Measurements from ENCODE around the gene PACSIN2.

Gene PACSIN2

DNA sequence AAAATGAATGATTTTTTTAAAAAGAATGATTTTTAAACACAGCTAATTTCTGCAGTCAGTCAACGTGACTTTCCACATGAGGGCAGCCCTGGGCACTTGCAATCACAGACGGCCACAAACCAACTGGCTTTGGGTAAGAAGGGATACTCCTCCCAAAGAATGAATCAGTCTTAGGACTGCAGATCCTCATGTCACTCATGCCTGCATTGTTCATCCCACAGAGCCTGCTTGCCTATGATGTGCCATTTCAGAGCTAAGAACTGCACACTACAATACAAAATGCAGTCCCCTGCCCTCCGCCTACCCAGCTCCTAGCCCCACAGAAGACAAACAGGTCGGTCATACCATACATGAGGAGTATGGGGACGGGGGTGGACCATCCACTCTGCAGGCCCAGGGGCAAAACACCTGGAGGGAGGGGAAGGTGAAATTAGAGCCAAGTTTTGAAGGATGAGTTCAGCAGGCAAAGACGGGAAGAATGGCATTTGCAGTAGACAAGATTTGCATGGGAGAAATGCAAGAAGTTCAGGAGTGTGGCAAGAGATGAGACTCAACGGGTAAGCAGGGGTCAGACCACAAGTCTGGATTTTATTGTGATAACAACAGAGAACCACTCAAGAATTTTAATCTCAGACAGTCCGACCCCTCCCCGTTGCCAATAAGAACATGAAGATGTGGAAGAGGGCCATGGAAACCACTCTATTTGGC, 24.7 kb downstream of the PACSIN2 start:
- Histone ChIP-seq H3K27me3 (no peaks in the 10 kb centered on the region), H3K9me3 (no peaks in the 10 kb centered on the region), H3K27ac (peak overlapping the region; percentile 83 to 87), H3K36me3 (no peaks in the 10 kb centered on the region), H3K4me3 (peak overlapping the region in 1 of 2 donors; percentile 25), H3K4me1 (peaks cover 0 to 88% (median 58%) of the 10 kb centered on the region in 4 donors)
- peak in 1 of 2 donors; percentile 76 for DNase-seq
- intact Hi-C loops (cut with DNase I; ENCODE audit: low total_unique reads) = no loop called here
- TF ChIP-seq, protein P1, sequence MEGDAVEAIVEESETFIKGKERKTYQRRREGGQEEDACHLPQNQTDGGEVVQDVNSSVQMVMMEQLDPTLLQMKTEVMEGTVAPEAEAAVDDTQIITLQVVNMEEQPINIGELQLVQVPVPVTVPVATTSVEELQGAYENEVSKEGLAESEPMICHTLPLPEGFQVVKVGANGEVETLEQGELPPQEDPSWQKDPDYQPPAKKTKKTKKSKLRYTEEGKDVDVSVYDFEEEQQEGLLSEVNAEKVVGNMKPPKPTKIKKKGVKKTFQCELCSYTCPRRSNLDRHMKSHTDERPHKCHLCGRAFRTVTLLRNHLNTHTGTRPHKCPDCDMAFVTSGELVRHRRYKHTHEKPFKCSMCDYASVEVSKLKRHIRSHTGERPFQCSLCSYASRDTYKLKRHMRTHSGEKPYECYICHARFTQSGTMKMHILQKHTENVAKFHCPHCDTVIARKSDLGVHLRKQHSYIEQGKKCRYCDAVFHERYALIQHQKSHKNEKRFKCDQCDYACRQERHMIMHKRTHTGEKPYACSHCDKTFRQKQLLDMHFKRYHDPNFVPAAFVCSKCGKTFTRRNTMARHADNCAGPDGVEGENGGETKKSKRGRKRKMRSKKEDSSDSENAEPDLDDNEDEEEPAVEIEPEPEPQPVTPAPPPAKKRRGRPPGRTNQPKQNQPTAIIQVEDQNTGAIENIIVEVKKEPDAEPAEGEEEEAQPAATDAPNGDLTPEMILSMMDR (IDR thresholded peaks at IDR 0.05) = peak in 1 of 2 experiments; percentile 43

DNA sequence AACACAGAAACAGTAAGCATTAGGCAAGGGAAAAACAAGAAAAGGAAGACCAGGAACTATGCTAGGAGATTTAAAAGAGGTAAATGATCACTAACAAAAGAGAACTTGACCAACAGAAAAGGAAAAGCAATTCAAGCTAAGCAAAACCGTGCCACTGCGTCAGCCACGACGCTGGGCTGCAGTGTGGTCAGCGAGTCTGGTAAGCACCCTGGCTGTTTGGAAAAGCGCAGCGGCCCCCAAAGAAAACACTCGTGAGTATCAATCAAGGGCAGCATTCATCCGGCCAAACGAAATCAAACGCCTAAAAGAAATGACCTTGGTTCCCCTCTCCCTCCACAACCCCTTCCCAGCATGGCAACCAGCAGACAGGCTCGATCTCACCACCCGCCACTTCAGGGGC, 28.8 kb downstream of the PACSIN2 start:
- peaks cover 0 to 57% (median 34%) of the 10 kb centered on the region in 4 donors for H3K4me1 ChIP-seq
- no peaks in the 10 kb centered on the region for H3K9me3 ChIP-seq
- peak in 1 of 2 donors; percentile 27 for DNase-seq
- intact Hi-C loops (cut with DNase I; ENCODE audit: low total_unique reads) = no loop called here
- TF ChIP-seq, protein P1 (IDR thresholded peaks at IDR 0.05) = no peak
- H3K27me3 ChIP-seq = no peaks in the 10 kb centered on the region
- H3K4me3 ChIP-seq = no peak overlapping the region
- H3K27ac ChIP-seq = no peak overlapping the region
- H3K36me3 ChIP-seq = no peaks in the 10 kb centered on the region

- H3K27ac ChIP-seq = no peak overlapping the region
- intact Hi-C loops (cut with DNase I; ENCODE audit: low total_unique reads) = no loop called here
- TF ChIP-seq, protein P1 (IDR thresholded peaks at IDR 0.05) = no peak
- H3K36me3 ChIP-seq = no peaks in the 10 kb centered on the region
- H3K27me3 ChIP-seq = no peaks in the 10 kb centered on the region
- H3K4me1 ChIP-seq = peaks cover 0 to 51% (median 28%) of the 10 kb centered on the region in 4 donors
- no peak overlapping the region for H3K4me3 ChIP-seq
- DNase-seq = no peak
- no peaks in the 10 kb centered on the region for H3K9me3 ChIP-seq
Measured at GRCh38 chr22:42985531-42985905, 29.4 kb downstream of the PACSIN2 start.

GRCh38 chr22:42984814-42985530, 30.0 kb downstream of the PACSIN2 start:
- peaks cover 0 to 46% (median 24%) of the 10 kb centered on the region in 4 donors for H3K4me1 ChIP-seq
- TF ChIP-seq, protein P1 (IDR thresholded peaks at IDR 0.05) = no peak
- H3K36me3 ChIP-seq = no peaks in the 10 kb centered on the region
- no peak overlapping the region for H3K27ac ChIP-seq
- intact Hi-C loops (cut with DNase I; ENCODE audit: low total_unique reads) = no loop called here
- H3K9me3 ChIP-seq = no peaks in the 10 kb centered on the region
- no peaks in the 10 kb centered on the region for H3K27me3 ChIP-seq
- no peak overlapping the region for H3K4me3 ChIP-seq
- DNase-seq = peak in 1 of 2 donors; percentile 33

DNA sequence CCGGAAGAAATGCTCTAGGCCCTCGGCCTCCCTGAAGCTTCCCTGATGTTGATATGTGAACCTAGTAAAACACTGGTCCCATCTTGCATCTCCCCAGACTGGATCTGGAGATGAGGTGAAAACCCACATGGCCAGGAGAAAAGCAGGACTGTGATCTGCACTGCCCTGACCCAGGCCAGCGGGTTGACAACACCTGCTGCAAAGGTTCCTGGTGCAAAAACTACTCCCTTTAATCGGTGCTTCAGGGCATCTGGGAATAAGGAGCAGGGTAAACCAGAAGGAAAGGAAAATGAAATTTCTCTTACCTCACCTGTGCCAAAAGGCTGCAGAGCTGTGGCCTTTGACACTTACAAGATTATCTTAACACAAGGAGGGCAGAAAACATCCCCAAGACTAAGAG, 30.6 kb downstream of the PACSIN2 start:
- TF ChIP-seq, protein P1 (IDR thresholded peaks at IDR 0.05) = no peak
- no peaks in the 10 kb centered on the region for H3K36me3 ChIP-seq
- intact Hi-C loops (cut with DNase I; ENCODE audit: low total_unique reads) = no loop called here

More for the DNA sequence above, 30.6 kb downstream of the PACSIN2 start:
- Histone ChIP-seq H3K27me3 (no peaks in the 10 kb centered on the region), H3K9me3 (no peaks in the 10 kb centered on the region), H3K4me3 (no peak overlapping the region), H3K27ac (no peak overlapping the region), H3K4me1 (peaks cover 0 to 44% (median 25%) of the 10 kb centered on the region in 4 donors)
- no peak for DNase-seq
